H9 (cell line): Measurements from ENCODE around the gene SLC22A5. TPM values are rescaled to one million over a fixed set of nuclear protein-coding genes. Genes with fewer than 3 reads are reported as not detected.

Source experiments
- DNase-seq: peaks from one replicate; pipeline ENCODE4 v3.0.0-alpha.2; 2017
- H2AFZ ChIP-seq: one replicate; pipeline ENCODE4 v1.6.1; 2013; ENCODE audit warnings: mild to moderate bottlenecking, low read length, control low read depth, moderate library complexity
- H2AK5ac ChIP-seq: 2 replicates; pipeline ENCODE4 v1.6.1; 2013; ENCODE audit warnings: low read length, control low read depth, mixed read lengths; ENCODE audit not compliant: insufficient read length
- H2BK120ac ChIP-seq: one replicate; pipeline ENCODE4 v1.6.1; 2013; ENCODE audit warnings: low read depth, mild to moderate bottlenecking, low read length, control low read depth, inconsistent platforms; ENCODE audit not compliant: poor library complexity, severe bottlenecking
- H2BK12ac ChIP-seq: 2 replicates; pipeline ENCODE4 v1.6.1; 2013; ENCODE audit warnings: low read length, control low read depth, mixed read lengths, low read depth; ENCODE audit not compliant: insufficient read length
- H2BK15ac ChIP-seq: 2 replicates; pipeline ENCODE4 v1.6.1; 2013; ENCODE audit warnings: low read depth, low read length, control low read depth
- H2BK20ac ChIP-seq: one replicate; pipeline ENCODE4 v1.6.1; 2013; ENCODE audit warnings: low read depth, mild to moderate bottlenecking, low read length, control low read depth, inconsistent platforms; ENCODE audit not compliant: poor library complexity, severe bottlenecking
- H2BK5ac ChIP-seq: 2 replicates; pipeline ENCODE4 v1.6.1; 2013; ENCODE audit warnings: low read length, control low read depth, mixed read lengths; ENCODE audit not compliant: insufficient read length
- H3K14ac ChIP-seq: 2 replicates; pipeline ENCODE4 v1.6.1; 2013; ENCODE audit warnings: low read length, control low read depth; ENCODE audit not compliant: insufficient read depth
- H3K18ac ChIP-seq: 2 replicates; pipeline ENCODE4 v1.6.1; 2013; ENCODE audit warnings: low read depth, mild to moderate bottlenecking, mixed read lengths, low read length, control low read depth; ENCODE audit not compliant: insufficient read length
- H3K23ac ChIP-seq: 2 replicates; pipeline ENCODE4 v1.6.1; 2013; ENCODE audit warnings: low read length, control low read depth, mixed read lengths, low read depth; ENCODE audit not compliant: insufficient read length
- H3K23me2 ChIP-seq: 2 replicates; pipeline ENCODE4 v1.6.1; 2013; ENCODE audit warnings: low read depth, mild to moderate bottlenecking, mixed read lengths, low read length, control low read depth; ENCODE audit not compliant: insufficient read length, poor library complexity, severe bottlenecking
- H3K27ac ChIP-seq: 2 replicates; pipeline ENCODE4 v1.5.1; 2013; ENCODE audit warnings: low read length, control low read depth, mixed read lengths, low read depth; ENCODE audit not compliant: insufficient read length
- H3K27me3 ChIP-seq: 2 replicates; pipeline ENCODE4 v1.6.1; 2013; ENCODE audit warnings: low read length, control low read depth, inconsistent platforms; ENCODE audit not compliant: insufficient read depth
- H3K4ac ChIP-seq: 2 replicates; pipeline ENCODE4 v1.6.1; 2013; ENCODE audit warnings: low read depth, mild to moderate bottlenecking, control low read depth, inconsistent platforms, low read length, moderate library complexity
- H3K4me1 ChIP-seq: 2 replicates; pipeline ENCODE4 v1.6.1; 2013; ENCODE audit warnings: low read length, control low read depth, inconsistent platforms; ENCODE audit not compliant: insufficient read depth
- H3K4me2 ChIP-seq: 2 replicates; pipeline ENCODE4 v1.6.1; 2013; ENCODE audit warnings: low read length, control low read depth, mixed read lengths; ENCODE audit not compliant: insufficient read length, insufficient read depth
- H3K56ac ChIP-seq: 2 replicates; pipeline ENCODE4 v1.6.1; 2013; ENCODE audit warnings: low read depth, mild to moderate bottlenecking, mixed read lengths, low read length, control low read depth; ENCODE audit not compliant: insufficient read length
- H3K79me1 ChIP-seq: 2 replicates; pipeline ENCODE4 v1.6.1; 2013; ENCODE audit warnings: low read depth, mild to moderate bottlenecking, moderate library complexity, low read length, control low read depth, inconsistent platforms; ENCODE audit not compliant: insufficient read depth, poor library complexity, severe bottlenecking
- H3K79me2 ChIP-seq: 2 replicates; pipeline ENCODE4 v1.6.1; 2013; ENCODE audit warnings: low read length, control low read depth, inconsistent platforms; ENCODE audit not compliant: insufficient read depth
- H3K9ac ChIP-seq: 2 replicates; pipeline ENCODE4 v1.6.1; 2013; ENCODE audit warnings: low read length, control low read depth, mixed read lengths; ENCODE audit not compliant: insufficient read length; ENCODE audit errors: extremely low read depth
- H3K9me3 ChIP-seq: one replicate; pipeline ENCODE4 v1.6.1; 2013; ENCODE audit warnings: low read depth, low read length, inconsistent platforms; ENCODE audit not compliant: control insufficient read depth
- H3T11ph ChIP-seq: one replicate; pipeline ENCODE4 v1.6.1; 2013; ENCODE audit warnings: mild to moderate bottlenecking, low read length, control low read depth, inconsistent platforms
- H4K20me1 ChIP-seq: one replicate; pipeline ENCODE4 v1.6.1; 2013; ENCODE audit not compliant: control insufficient read depth, insufficient read length, insufficient read depth
- H4K5ac ChIP-seq: 2 replicates; pipeline ENCODE4 v1.6.1; 2013; ENCODE audit warnings: low read depth, mild to moderate bottlenecking, mixed read lengths, low read length, control low read depth; ENCODE audit not compliant: insufficient read length
- H4K8ac ChIP-seq: replicated peaks from 2 replicates; pipeline ENCODE4 v1.6.1; 2013; ENCODE audit warnings: low read length, control low read depth, mixed read lengths, low read depth; ENCODE audit not compliant: insufficient read length
- H4K91ac ChIP-seq: 2 replicates; pipeline ENCODE4 v1.6.1; 2013; ENCODE audit warnings: low read depth, mild to moderate bottlenecking, moderate library complexity, mixed read lengths, low read length, control low read depth; ENCODE audit not compliant: insufficient read length
- H3K27ac Mint-ChIP-seq, 3 experiments: 2 replicates in 2 of 3; 3 replicates in 1 of 3; pipeline ENCODE4 v1.8.0; 2020 to 2021; ENCODE audit warnings: mixed read lengths in 3 of 3, mild to moderate bottlenecking in 1 of 3, moderate library complexity in 1 of 3
- H3K27me3 Mint-ChIP-seq: 2 replicates; pipeline ENCODE4 v1.8.0; 2021; ENCODE audit warnings: low read depth, mild to moderate bottlenecking, moderate library complexity, mixed read lengths
- H3K36me3 Mint-ChIP-seq, 3 experiments: 2 replicates in 2 of 3; 3 replicates in 1 of 3; pipeline ENCODE4 v1.8.0; 2020 to 2021; ENCODE audit warnings: low read depth in 3 of 3, mixed read lengths in 3 of 3; ENCODE audit not compliant: insufficient read depth in 1 of 3
- H3K4me1 Mint-ChIP-seq, 2 experiments: 2 replicates each; pipeline ENCODE4 v1.8.0; 2020; ENCODE audit warnings: mixed read lengths in 2 of 2
- H3K4me3 Mint-ChIP-seq, 2 experiments: 2 replicates in 1 of 2; 3 replicates in 1 of 2; pipeline ENCODE4 v1.8.0; 2020 to 2021; ENCODE audit warnings: mild to moderate bottlenecking in 2 of 2, mixed read lengths in 2 of 2, moderate library complexity in 1 of 2
- H3K9me3 Mint-ChIP-seq, 2 experiments: 2 replicates in 1 of 2; 3 replicates in 1 of 2; pipeline ENCODE4 v1.8.0; 2020; ENCODE audit warnings: mild to moderate bottlenecking in 2 of 2, mixed read lengths in 2 of 2, moderate library complexity in 1 of 2
- WGBS: extraction: QIAGEN DNeasy Blood & Tissue Kit; methylation state at CpG from one replicate; pipeline ENCODE4 v1.1.7; 2013; ENCODE audit warnings: missing lambda C conversion rate, low lambda C conversion rate, mixed read lengths; ENCODE audit not compliant: insufficient read length; ENCODE audit errors: extremely low coverage; 5-methylcytosine and 5-hydroxymethylcytosine counted together
- total RNA-seq: library from RNA; stranded (reverse); gene quantifications from 2 replicates; pipeline ENCODE4 v1.2.1, GENCODE V29; 2021
- TF ChIP-seq, protein P1 (sequence below): fragments of 200-600 bp; sonication (generic); conservative IDR thresholded peaks from 3 replicates; pipeline ENCODE4 v1.8.0; 2021; ENCODE audit warnings: antibody characterized with exemption, mild to moderate bottlenecking

Gene SLC22A5
- total RNA-seq, 1 experiment from 2014 or later = 3.4 TPM

DNA sequence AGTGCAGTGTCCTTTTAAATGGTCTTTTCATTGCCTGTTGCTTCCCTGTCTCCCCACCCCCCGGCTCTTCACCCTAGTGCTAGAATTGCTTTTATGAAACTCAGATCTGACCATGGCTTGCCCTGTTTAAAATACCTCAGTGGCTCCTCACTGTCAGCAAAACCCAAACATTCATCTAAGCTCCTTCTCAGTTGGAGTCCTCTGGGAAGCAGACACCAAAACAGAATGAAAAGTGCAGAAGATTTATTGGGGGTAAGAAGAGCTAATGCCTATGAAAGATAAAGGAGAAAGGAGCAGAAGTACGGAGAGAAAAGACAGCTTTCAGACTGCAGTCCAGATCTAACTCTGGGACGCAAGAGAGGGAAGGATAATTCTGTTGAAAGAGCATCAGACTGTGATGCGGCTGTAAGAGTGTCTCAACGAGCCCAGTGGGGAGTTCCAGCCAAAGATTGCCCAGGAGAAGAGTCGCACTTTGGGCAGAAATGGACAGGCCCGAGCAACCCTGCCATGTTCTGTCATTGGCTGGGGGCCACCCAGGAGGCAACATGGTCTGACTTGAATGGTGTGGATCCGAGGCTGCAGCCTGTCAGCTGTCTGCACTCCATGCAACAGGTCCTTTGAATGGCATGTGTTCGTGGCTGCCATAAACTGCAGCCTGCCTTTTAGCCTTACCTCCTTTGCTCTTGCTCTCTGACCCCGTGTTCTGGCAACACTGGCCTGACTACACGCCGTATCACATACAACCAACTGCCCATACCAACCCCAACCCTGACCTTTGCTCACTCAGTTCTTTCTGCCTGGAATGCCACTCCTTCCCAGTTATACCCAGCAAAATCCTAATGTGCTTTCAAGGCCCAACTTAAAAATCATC, 65.1 kb downstream of the SLC22A5 start:
- Histone ChIP-seq H2BK5ac (no peak overlapping the region), H2BK120ac (no peak overlapping the region), H3T11ph (no peak overlapping the region), H3K9ac (no peak overlapping the region), H4K20me1 (no peaks in the 10 kb centered on the region), H3K27ac (no peak overlapping the region), H3K79me1 (no peaks in the 10 kb centered on the region), H3K4me2 (no peak overlapping the region), H2BK15ac (no peak overlapping the region), H4K8ac (no peak overlapping the region), H3K4ac (no peak overlapping the region), H4K91ac (no peak overlapping the region), H2BK20ac (no peak overlapping the region), H3K4me1 (no peaks in the 10 kb centered on the region; the same call in 1 of the 2 replicates), H4K5ac (no peak overlapping the region), H3K23me2 (no peaks in the 10 kb centered on the region), H3K9me3 (no peaks in the 10 kb centered on the region), H3K18ac (no peak overlapping the region), H2AK5ac (no peak overlapping the region), H3K14ac (no peak overlapping the region), H3K79me2 (no peaks in the 10 kb centered on the region), H3K27me3 (no peaks in the 10 kb centered on the region), H3K23ac (no peak overlapping the region), H2AFZ (no peak overlapping the region), H2BK12ac (no peak overlapping the region), H3K56ac (no peak overlapping the region)
- Mint-ChIP-seq H3K36me3 (no peaks in the 10 kb centered on the region), H3K4me1 (peaks cover 17 to 24% of the 10 kb centered on the region in 2 experiments), H3K27me3 (no peaks in the 10 kb centered on the region), H3K27ac (no peak overlapping the region), H3K9me3 (no peaks in the 10 kb centered on the region), H3K4me3 (no peak overlapping the region; a peak in 1 of 5 replicates)
- no peak for DNase-seq
- WGBS = no CpG with 5 or more reads among the region's 12 CpGs
- TF ChIP-seq, protein P1, sequence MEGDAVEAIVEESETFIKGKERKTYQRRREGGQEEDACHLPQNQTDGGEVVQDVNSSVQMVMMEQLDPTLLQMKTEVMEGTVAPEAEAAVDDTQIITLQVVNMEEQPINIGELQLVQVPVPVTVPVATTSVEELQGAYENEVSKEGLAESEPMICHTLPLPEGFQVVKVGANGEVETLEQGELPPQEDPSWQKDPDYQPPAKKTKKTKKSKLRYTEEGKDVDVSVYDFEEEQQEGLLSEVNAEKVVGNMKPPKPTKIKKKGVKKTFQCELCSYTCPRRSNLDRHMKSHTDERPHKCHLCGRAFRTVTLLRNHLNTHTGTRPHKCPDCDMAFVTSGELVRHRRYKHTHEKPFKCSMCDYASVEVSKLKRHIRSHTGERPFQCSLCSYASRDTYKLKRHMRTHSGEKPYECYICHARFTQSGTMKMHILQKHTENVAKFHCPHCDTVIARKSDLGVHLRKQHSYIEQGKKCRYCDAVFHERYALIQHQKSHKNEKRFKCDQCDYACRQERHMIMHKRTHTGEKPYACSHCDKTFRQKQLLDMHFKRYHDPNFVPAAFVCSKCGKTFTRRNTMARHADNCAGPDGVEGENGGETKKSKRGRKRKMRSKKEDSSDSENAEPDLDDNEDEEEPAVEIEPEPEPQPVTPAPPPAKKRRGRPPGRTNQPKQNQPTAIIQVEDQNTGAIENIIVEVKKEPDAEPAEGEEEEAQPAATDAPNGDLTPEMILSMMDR = no peak
